ENCODE measurements around the gene FGD3. TPM values are rescaled to one million over a fixed set of nuclear protein-coding genes. Genes with fewer than 3 reads are reported as not detected.

FGD3 gene
- total and polyA plus RNA-seq, 2 donors (not counting 1 experiment from before 2014, with no cell fraction given): not detected

GRCh38 chr9:93009337-93010015 is 62.2 kb downstream of the FGD3 start:
- no peak overlapping the region for H3K27ac ChIP-seq (ENCODE audit: insufficient read depth, low read length)
- no peak overlapping the region for H3K9ac ChIP-seq (ENCODE audit: insufficient read depth, low read length)
- no peaks in the 10 kb centered on the region for H3K27me3 ChIP-seq (ENCODE audit: control insufficient read depth, insufficient read depth, low read length)
- no peak overlapping the region for H3K4me2 ChIP-seq (ENCODE audit: extremely low read depth, insufficient read depth, low read length)
- H3K4me3 ChIP-seq (replicated peaks in 1 of 4; ENCODE audit: control extremely low read depth in 1 of 4, insufficient read depth in 1 of 4, low read depth in 3 of 4, low read length in 4 of 4): no peak overlapping the region
- TF ChIP-seq, protein P1, sequence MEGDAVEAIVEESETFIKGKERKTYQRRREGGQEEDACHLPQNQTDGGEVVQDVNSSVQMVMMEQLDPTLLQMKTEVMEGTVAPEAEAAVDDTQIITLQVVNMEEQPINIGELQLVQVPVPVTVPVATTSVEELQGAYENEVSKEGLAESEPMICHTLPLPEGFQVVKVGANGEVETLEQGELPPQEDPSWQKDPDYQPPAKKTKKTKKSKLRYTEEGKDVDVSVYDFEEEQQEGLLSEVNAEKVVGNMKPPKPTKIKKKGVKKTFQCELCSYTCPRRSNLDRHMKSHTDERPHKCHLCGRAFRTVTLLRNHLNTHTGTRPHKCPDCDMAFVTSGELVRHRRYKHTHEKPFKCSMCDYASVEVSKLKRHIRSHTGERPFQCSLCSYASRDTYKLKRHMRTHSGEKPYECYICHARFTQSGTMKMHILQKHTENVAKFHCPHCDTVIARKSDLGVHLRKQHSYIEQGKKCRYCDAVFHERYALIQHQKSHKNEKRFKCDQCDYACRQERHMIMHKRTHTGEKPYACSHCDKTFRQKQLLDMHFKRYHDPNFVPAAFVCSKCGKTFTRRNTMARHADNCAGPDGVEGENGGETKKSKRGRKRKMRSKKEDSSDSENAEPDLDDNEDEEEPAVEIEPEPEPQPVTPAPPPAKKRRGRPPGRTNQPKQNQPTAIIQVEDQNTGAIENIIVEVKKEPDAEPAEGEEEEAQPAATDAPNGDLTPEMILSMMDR (conservative IDR thresholded peaks at IDR 0.05 in 1 of 2, IDR thresholded peaks at IDR 0.05 in 1 of 2; ENCODE audit: low read depth in 1 of 2, low read length in 2 of 2): no peak
- no peak for TF ChIP-seq EZH2 (IDR thresholded peaks at IDR 0.05; ENCODE audit: low read length, missing control alignments)
- no peaks in the 10 kb centered on the region for H3K9me3 ChIP-seq (ENCODE audit: control insufficient read depth, insufficient read depth, low read depth, low read length)
- H3K79me2 ChIP-seq (ENCODE audit: control insufficient read depth, insufficient read depth, low read length): no peaks in the 10 kb centered on the region
- DNase-seq (ENCODE audit: low read depth in 2 of 2): no peak
- H4K20me1 ChIP-seq (ENCODE audit: control insufficient read depth, extremely low read depth, insufficient read depth, low read length): no peaks in the 10 kb centered on the region
- H3K36me3 ChIP-seq (ENCODE audit: control insufficient read depth, insufficient read depth, low read length): no peaks in the 10 kb centered on the region
- no peak overlapping the region for H2AFZ ChIP-seq (ENCODE audit: low read length)
- H3K4me1 ChIP-seq (ENCODE audit: control insufficient read depth, extremely low read depth, insufficient read depth, low read length): no peaks in the 10 kb centered on the region

- no peak for TF ChIP-seq EZH2 (IDR thresholded peaks at IDR 0.05; ENCODE audit: low read length, missing control alignments)
- TF ChIP-seq, protein P1 (conservative IDR thresholded peaks at IDR 0.05 in 1 of 2, IDR thresholded peaks at IDR 0.05 in 1 of 2; ENCODE audit: low read depth in 1 of 2, low read length in 2 of 2): no peak
- Histone ChIP-seq H3K4me2 (ENCODE audit: extremely low read depth, insufficient read depth, low read length) (no peak overlapping the region), H2AFZ (ENCODE audit: low read length) (no peak overlapping the region)
Measured at GRCh38 chr9:93010056-93010455, 62.7 kb downstream of the FGD3 start.

GRCh38 chr9:93010704-93011103 is 63.4 kb downstream of the FGD3 start:
- H3K36me3 ChIP-seq (ENCODE audit: control insufficient read depth, insufficient read depth, low read length): no peaks in the 10 kb centered on the region
- no peaks in the 10 kb centered on the region for H4K20me1 ChIP-seq (ENCODE audit: control insufficient read depth, extremely low read depth, insufficient read depth, low read length)
- H3K9ac ChIP-seq (ENCODE audit: insufficient read depth, low read length): no peak overlapping the region
- no peak overlapping the region for H3K4me2 ChIP-seq (ENCODE audit: extremely low read depth, insufficient read depth, low read length)
- no peaks in the 10 kb centered on the region for H3K4me1 ChIP-seq (ENCODE audit: control insufficient read depth, extremely low read depth, insufficient read depth, low read length)
- no peak for DNase-seq (ENCODE audit: low read depth in 2 of 2)
- no peak overlapping the region for H3K27ac ChIP-seq (ENCODE audit: insufficient read depth, low read length)
- no peaks in the 10 kb centered on the region for H3K79me2 ChIP-seq (ENCODE audit: control insufficient read depth, insufficient read depth, low read length)
- no peak overlapping the region for H2AFZ ChIP-seq (ENCODE audit: low read length)
- no peak overlapping the region for H3K4me3 ChIP-seq (replicated peaks in 1 of 4; ENCODE audit: control extremely low read depth in 1 of 4, insufficient read depth in 1 of 4, low read depth in 3 of 4, low read length in 4 of 4)
- no peaks in the 10 kb centered on the region for H3K27me3 ChIP-seq (ENCODE audit: control insufficient read depth, insufficient read depth, low read length)
- TF ChIP-seq, protein P1 (conservative IDR thresholded peaks at IDR 0.05 in 1 of 2, IDR thresholded peaks at IDR 0.05 in 1 of 2; ENCODE audit: low read depth in 1 of 2, low read length in 2 of 2): no peak
- no peak for TF ChIP-seq EZH2 (IDR thresholded peaks at IDR 0.05; ENCODE audit: low read length, missing control alignments)
- no peaks in the 10 kb centered on the region for H3K9me3 ChIP-seq (ENCODE audit: control insufficient read depth, insufficient read depth, low read depth, low read length)

More at GRCh38 chr9:93010056-93010455, 62.7 kb downstream of the FGD3 start:
- Histone ChIP-seq H3K36me3 (ENCODE audit: control insufficient read depth, insufficient read depth, low read length) (no peaks in the 10 kb centered on the region), H3K79me2 (ENCODE audit: control insufficient read depth, insufficient read depth, low read length) (no peaks in the 10 kb centered on the region), H4K20me1 (ENCODE audit: control insufficient read depth, extremely low read depth, insufficient read depth, low read length) (no peaks in the 10 kb centered on the region), H3K9ac (ENCODE audit: insufficient read depth, low read length) (no peak overlapping the region), H3K27ac (ENCODE audit: insufficient read depth, low read length) (no peak overlapping the region), H3K4me1 (ENCODE audit: control insufficient read depth, extremely low read depth, insufficient read depth, low read length) (no peaks in the 10 kb centered on the region), H3K4me3 (replicated peaks in 1 of 4; ENCODE audit: control extremely low read depth in 1 of 4, insufficient read depth in 1 of 4, low read depth in 3 of 4, low read length in 4 of 4) (no peak overlapping the region), H3K27me3 (ENCODE audit: control insufficient read depth, insufficient read depth, low read length) (no peaks in the 10 kb centered on the region), H3K9me3 (ENCODE audit: control insufficient read depth, insufficient read depth, low read depth, low read length) (no peaks in the 10 kb centered on the region)
- no peak for DNase-seq (ENCODE audit: low read depth in 2 of 2)

Data from fibroblast of lung (primary cell).